Common myeloid progenitor, CD34-positive (primary cell): ENCODE data around the gene ARMC5.

ENCODE experiments used
- CTCF ChIA-PET: fragments of 350-600 bp; sonication (Branson Sonifier 250); formaldehyde crosslinking; loops from one replicate; lab custom pipeline; 2021; ENCODE audit warnings: antibody characterized with exemption; lab: Charles Lee
- POLR2A ChIA-PET: fragments of 350-600 bp; sonication (Branson Sonifier 250); formaldehyde crosslinking; loops from one replicate; lab custom pipeline; 2021; ENCODE audit warnings: antibody characterized with exemption; lab: Charles Lee
- DNase-seq, 3 donors: peaks; one replicate each; pipeline versions ENCODE4 v3.0.0 to v3.0.0-alpha.2; 2013
- H3K27ac ChIP-seq, 2 experiments: 1 replicate in 1 of 2; 2 replicates in 1 of 2; pipeline ENCODE4 v1.7.0; 2013; ENCODE audit warnings: inconsistent platforms in 2 of 2, low read length in 2 of 2, mild to moderate bottlenecking in 2 of 2, low read depth in 1 of 2, moderate library complexity in 1 of 2; ENCODE audit not compliant: severe bottlenecking in 2 of 2, insufficient read depth in 1 of 2, poor library complexity in 1 of 2
- H3K27me3 ChIP-seq, 5 experiments: replicated peaks in 2 of 5; 1 replicate in 3 of 5; 2 replicates in 2 of 5; pipeline versions ENCODE4 v1.6.1 to v1.7.0; 2013; ENCODE audit warnings: low read length in 4 of 5, mild to moderate bottlenecking in 2 of 5, moderate library complexity in 2 of 5, inconsistent platforms in 1 of 5; ENCODE audit not compliant: insufficient read depth in 5 of 5, control insufficient read depth in 4 of 5
- H3K36me3 ChIP-seq, 4 experiments: 1 replicate in 2 of 4; 2 replicates in 2 of 4; pipeline versions ENCODE4 v1.6.1 to v1.7.0; 2013; ENCODE audit warnings: low read length in 3 of 4, control low read depth in 1 of 4, mild to moderate bottlenecking in 1 of 4; ENCODE audit not compliant: control insufficient read depth in 4 of 4, insufficient read depth in 4 of 4
- H3K4me1 ChIP-seq, 4 experiments: 1 replicate in 3 of 4; 2 replicates in 1 of 4; pipeline versions ENCODE4 v1.6.1 to v1.7.1; 2013; ENCODE audit warnings: low read length in 3 of 4, mild to moderate bottlenecking in 3 of 4, control low read depth in 1 of 4, inconsistent platforms in 1 of 4, moderate library complexity in 1 of 4; ENCODE audit not compliant: control insufficient read depth in 4 of 4, insufficient read depth in 4 of 4; ENCODE audit errors: control extremely low read depth in 1 of 4
- H3K4me3 ChIP-seq, 7 experiments: 1 replicate in 4 of 7; 2 replicates in 3 of 7; pipeline versions ENCODE4 v1.5.1 to v1.7.0; 2013; ENCODE audit warnings: mild to moderate bottlenecking in 7 of 7, low read length in 6 of 7, moderate library complexity in 6 of 7, inconsistent platforms in 2 of 7, low read depth in 2 of 7, control low read depth in 1 of 7; ENCODE audit not compliant: insufficient read depth in 4 of 7, control insufficient read depth in 1 of 7; ENCODE audit errors: extremely low read depth in 1 of 7
- H3K9me3 ChIP-seq, 5 experiments: 1 replicate in 4 of 5; 2 replicates in 1 of 5; pipeline versions ENCODE4 v1.6.1 to v1.7.1; 2013; ENCODE audit warnings: low read length in 4 of 5, mild to moderate bottlenecking in 2 of 5, inconsistent platforms in 1 of 5, low read depth in 1 of 5, moderate library complexity in 1 of 5; ENCODE audit not compliant: control insufficient read depth in 4 of 5, insufficient read depth in 2 of 5; ENCODE audit errors: control extremely low read depth in 1 of 5

ARMC5 gene

DNA sequence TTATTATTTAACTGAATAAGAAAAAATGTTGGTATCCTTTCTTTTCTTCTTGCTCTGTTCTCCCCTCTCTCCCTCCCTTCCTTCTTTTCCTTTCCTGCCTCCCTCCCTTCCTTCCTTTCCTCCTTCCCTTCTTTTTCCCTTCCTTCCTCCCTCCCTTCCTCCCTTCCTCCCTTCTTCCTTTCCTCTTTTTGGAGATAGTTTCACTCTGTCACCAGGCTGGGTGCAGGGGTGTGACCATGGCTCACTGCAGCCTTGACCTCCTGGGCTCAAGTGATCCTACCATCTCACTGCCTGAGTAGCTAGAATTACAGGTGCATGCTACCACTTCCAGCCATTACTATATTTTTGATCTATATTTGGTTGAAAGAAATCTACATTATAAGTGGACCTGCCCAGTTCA is 54.6 kb downstream of the ARMC5 start:
- Histone ChIP-seq H3K4me3 (no peak overlapping the region), H3K27me3 (no peaks in the 10 kb centered on the region), H3K4me1 (peaks cover 3 to 11% (median 6%) of the 10 kb centered on the region in 4 experiments), H3K27ac (no peak overlapping the region), H3K36me3 (no peaks in the 10 kb centered on the region), H3K9me3 (peaks cover 0 to 6% (median 0%) of the 10 kb centered on the region in 5 experiments)
- no peak for DNase-seq
- POLR2A ChIA-PET: no interaction called here
- CTCF ChIA-PET: no interaction called here
